Hepatocyte (in vitro differentiated cells): ENCODE data around the gene ATG10. TPM values are rescaled to one million over a fixed set of nuclear protein-coding genes. Genes with fewer than 3 reads are reported as not detected.

ENCODE experiments used
- DNase-seq: peaks from one replicate; pipeline ENCODE4 v3.0.0-alpha.2; 2016; ENCODE audit warnings: low spot score
- H2AFZ ChIP-seq: fragments of 200-600 bp; sonication (generic); 2 replicates; pipeline ENCODE4 v1.6.0; 2016; ENCODE audit warnings: antibody characterized with exemption, mild to moderate bottlenecking
- H3K27ac ChIP-seq: fragments of 200-600 bp; sonication (generic); 2 replicates; pipeline ENCODE4 v1.5.1; 2016; ENCODE audit warnings: mild to moderate bottlenecking
- H3K27me3 ChIP-seq: fragments of 200-600 bp; sonication (generic); 2 replicates; pipeline ENCODE4 v1.6.1; 2016
- H3K36me3 ChIP-seq: fragments of 200-600 bp; sonication (generic); replicated peaks from 2 replicates; pipeline ENCODE4 v1.5.1; 2016; ENCODE audit warnings: low read depth; ENCODE audit not compliant: insufficient read depth
- H3K4me1 ChIP-seq: fragments of 200-600 bp; sonication (generic); 2 replicates; pipeline ENCODE4 v1.5.1; 2016; ENCODE audit warnings: mild to moderate bottlenecking, moderate library complexity; ENCODE audit not compliant: insufficient read depth
- H3K4me2 ChIP-seq: fragments of 200-600 bp; sonication (generic); 2 replicates; pipeline ENCODE4 v1.6.0; 2016
- H3K4me3 ChIP-seq: fragments of 200-600 bp; sonication (generic); 2 replicates; pipeline ENCODE4 v1.5.1; 2016; ENCODE audit warnings: mild to moderate bottlenecking
- H3K79me2 ChIP-seq: fragments of 200-600 bp; sonication (generic); 2 replicates; pipeline ENCODE4 v1.6.0; 2017; ENCODE audit warnings: mild to moderate bottlenecking
- H3K9me2 ChIP-seq: fragments of 200-600 bp; sonication (generic); replicated peaks from 2 replicates; pipeline ENCODE4 v1.6.0; 2017; ENCODE audit warnings: mild to moderate bottlenecking; ENCODE audit not compliant: insufficient read depth
- H3K9me3 ChIP-seq: fragments of 200-600 bp; sonication (generic); 2 replicates; pipeline ENCODE4 v1.5.1; 2016; ENCODE audit warnings: low read depth, mild to moderate bottlenecking
- H4K20me1 ChIP-seq: fragments of 200-600 bp; sonication (generic); 2 replicates; pipeline ENCODE4 v1.6.0; 2016; ENCODE audit warnings: mild to moderate bottlenecking; ENCODE audit not compliant: insufficient read depth, poor library complexity, severe bottlenecking
- CTCF ChIP-seq: fragments of 200-600 bp; sonication (generic); IDR thresholded peaks from 2 replicates; pipeline ENCODE4 v1.5.1; 2016; ENCODE audit warnings: antibody characterized with exemption, mild to moderate bottlenecking; ENCODE audit not compliant: poor library complexity
- EZH2 ChIP-seq: fragments of 200-600 bp; sonication (generic); IDR thresholded peaks from 2 replicates; pipeline ENCODE4 v1.6.1; 2016; ENCODE audit warnings: antibody characterized with exemption, mild to moderate bottlenecking, borderline replicate concordance
- EZH2phosphoT487 ChIP-seq: fragments of 200-600 bp; sonication (generic); IDR thresholded peaks from one replicate; pipeline ENCODE4 v1.6.1; 2018; ENCODE audit warnings: antibody characterized with exemption, mild to moderate bottlenecking, low read depth, moderate library complexity; ENCODE audit not compliant: unreplicated experiment, severe bottlenecking
- WGBS: methylation state at CpG from one replicate; pipeline ENCODE4 v1.1.6; 2016; ENCODE audit warnings: low lambda C conversion rate; ENCODE audit errors: missing lambda C conversion rate; 5-methylcytosine and 5-hydroxymethylcytosine counted together
- polyA plus RNA-seq: library from polyadenylated mRNA; unstranded; fragments of >200 nt; fragmentation: Nextera tagmentation; extraction: Ambion mirVana; gene quantifications from 2 replicates; pipeline ENCODE4 v1.2.1, GENCODE V29; 2016
- total RNA-seq: library from RNA; depleted of rRNA; stranded (reverse); fragments of >200 nt; gene quantifications from 2 replicates; pipeline ENCODE4 v1.2.3, GENCODE V29; 2014

The ATG10 gene
- total and polyA plus RNA-seq, 2 experiments from 2014 or later = 11.8 to 13.0 TPM

GRCh38 chr5:82100303-82101077 is 128.7 kb downstream of the ATG10 start:
- Histone ChIP-seq H3K9me2 (no peaks in the 10 kb centered on the region), H3K4me3 (no peak overlapping the region), H3K4me2 (no peak overlapping the region), H3K27ac (no peak overlapping the region), H3K4me1 (no peaks in the 10 kb centered on the region), H3K36me3 (no peaks in the 10 kb centered on the region), H2AFZ (no peak overlapping the region), H3K79me2 (no peaks in the 10 kb centered on the region), H3K9me3 (no peaks in the 10 kb centered on the region), H3K27me3 (no peaks in the 10 kb centered on the region), H4K20me1 (no peaks in the 10 kb centered on the region)
- DNase-seq = no peak
- no peak for TF ChIP-seq EZH2phosphoT487
- no peak for TF ChIP-seq EZH2
- WGBS = 88% methylated on average over 2 of the region's 2 CpGs

GRCh38 chr5:82104872-82105271 is 133.0 kb downstream of the ATG10 start:
- no peaks in the 10 kb centered on the region for H3K9me2 ChIP-seq
- TF ChIP-seq EZH2phosphoT487 (no peak), CTCF (no peak), EZH2 (no peak)
- H3K4me1 ChIP-seq = peaks cover 11% of the 10 kb centered on the region
- no peak overlapping the region for H2AFZ ChIP-seq
- H3K4me3 ChIP-seq = no peak overlapping the region
- H3K79me2 ChIP-seq = no peaks in the 10 kb centered on the region
- H3K27me3 ChIP-seq = no peaks in the 10 kb centered on the region
- H3K4me2 ChIP-seq = no peak overlapping the region
- H3K27ac ChIP-seq = no peak overlapping the region
- H3K9me3 ChIP-seq = no peaks in the 10 kb centered on the region
- no peaks in the 10 kb centered on the region for H3K36me3 ChIP-seq
- DNase-seq = no peak
- 81% methylated on average over 4 of the region's 4 CpGs for WGBS
- no peaks in the 10 kb centered on the region for H4K20me1 ChIP-seq

GRCh38 chr5:82105457-82105856 is 133.6 kb downstream of the ATG10 start:
- no peak overlapping the region for H2AFZ ChIP-seq
- H3K27ac ChIP-seq = no peak overlapping the region
- no peaks in the 10 kb centered on the region for H4K20me1 ChIP-seq
- no peaks in the 10 kb centered on the region for H3K79me2 ChIP-seq
- TF ChIP-seq CTCF (no peak), EZH2phosphoT487 (no peak), EZH2 (no peak)
- no peaks in the 10 kb centered on the region for H3K36me3 ChIP-seq
- no peak for DNase-seq
- H3K9me3 ChIP-seq = no peaks in the 10 kb centered on the region
- H3K9me2 ChIP-seq = no peaks in the 10 kb centered on the region
- no peak overlapping the region for H3K4me3 ChIP-seq
- no peak overlapping the region for H3K4me2 ChIP-seq
- WGBS = 73% methylated on average over 1 of the region's 1 CpG
- peaks cover 11% of the 10 kb centered on the region for H3K4me1 ChIP-seq
- H3K27me3 ChIP-seq = no peaks in the 10 kb centered on the region

- Histone ChIP-seq H4K20me1 (no peaks in the 10 kb centered on the region), H3K4me2 (peak overlapping the region; percentile 11), H3K36me3 (no peaks in the 10 kb centered on the region), H3K4me1 (peaks cover 11% of the 10 kb centered on the region), H3K27me3 (no peaks in the 10 kb centered on the region), H3K9me3 (no peaks in the 10 kb centered on the region), H3K27ac (no peak overlapping the region), H3K79me2 (no peaks in the 10 kb centered on the region), H3K4me3 (no peak overlapping the region), H3K9me2 (no peaks in the 10 kb centered on the region), H2AFZ (no peak overlapping the region)
- WGBS = 73% methylated on average over 3 of the region's 3 CpGs
- no peak for DNase-seq
- TF ChIP-seq CTCF (no peak), EZH2 (no peak), EZH2phosphoT487 (no peak)
Observed at GRCh38 chr5:82106207-82106606, 134.4 kb downstream of the ATG10 start.
